SIG-M5 treated with dmso at 0.1 percent for 504 hours (cell line): Measurements from ENCODE around the gene PRRT4.
A peak's percentile ranks its signal among the peaks of the same experiment; 100 is the strongest.

Experiments used
- DNase-seq: peaks from one replicate; lab custom pipeline; 2025; ENCODE audit not compliant: unreplicated experiment; lab: John Stamatoyannopoulos, UW

The PRRT4 gene

GRCh38 chr7:128395748-128396147 is 34.3 kb upstream of the PRRT4 start:
- DNase-seq: no peak

GRCh38 chr7:128394904-128395496 is 33.5 kb upstream of the PRRT4 start:
- no peak for DNase-seq

GRCh38 chr7:128393526-128394330 is 32.2 kb upstream of the PRRT4 start:
- no peak for DNase-seq

GRCh38 chr7:128392446-128393327 is 31.2 kb upstream of the PRRT4 start:
- DNase-seq: no peak

GRCh38 chr7:128391805-128392204 is 30.3 kb upstream of the PRRT4 start:
- DNase-seq: no peak

GRCh38 chr7:128390871-128391565 is 29.5 kb upstream of the PRRT4 start:
- DNase-seq: no peak

- no peak for DNase-seq
Measured at GRCh38 chr7:128389618-128390329, 28.3 kb upstream of the PRRT4 start.

GRCh38 chr7:128389085-128389617 is 27.7 kb upstream of the PRRT4 start:
- DNase-seq: no peak

GRCh38 chr7:128388145-128388485 is 26.6 kb upstream of the PRRT4 start:
- no peak for DNase-seq

- DNase-seq: peak; percentile 57
Measured at GRCh38 chr7:128387216-128388144, 26.0 kb upstream of the PRRT4 start.

- no peak for DNase-seq
Measured at GRCh38 chr7:128385988-128386925, 24.8 kb upstream of the PRRT4 start.

- DNase-seq: no peak
Measured at GRCh38 chr7:128384726-128385125, 23.2 kb upstream of the PRRT4 start.

GRCh38 chr7:128383776-128384175 is 22.3 kb upstream of the PRRT4 start:
- DNase-seq: no peak

- peak; percentile 59 for DNase-seq
Measured at GRCh38 chr7:128381161-128381821, 19.8 kb upstream of the PRRT4 start.

GRCh38 chr7:128380483-128381106 is 19.1 kb upstream of the PRRT4 start:
- no peak for DNase-seq

GRCh38 chr7:128379900-128380479 is 18.5 kb upstream of the PRRT4 start:
- no peak for DNase-seq

GRCh38 chr7:128378637-128379036 is 17.1 kb upstream of the PRRT4 start:
- no peak for DNase-seq
